ENCODE results near the gene FAM89B.
"Not testable (repeated sequence)": the region's sequence is repeated elsewhere in the genome, so short reads cannot be mapped to it uniquely, and the experiment has no call there.

Gene FAM89B

DNA sequence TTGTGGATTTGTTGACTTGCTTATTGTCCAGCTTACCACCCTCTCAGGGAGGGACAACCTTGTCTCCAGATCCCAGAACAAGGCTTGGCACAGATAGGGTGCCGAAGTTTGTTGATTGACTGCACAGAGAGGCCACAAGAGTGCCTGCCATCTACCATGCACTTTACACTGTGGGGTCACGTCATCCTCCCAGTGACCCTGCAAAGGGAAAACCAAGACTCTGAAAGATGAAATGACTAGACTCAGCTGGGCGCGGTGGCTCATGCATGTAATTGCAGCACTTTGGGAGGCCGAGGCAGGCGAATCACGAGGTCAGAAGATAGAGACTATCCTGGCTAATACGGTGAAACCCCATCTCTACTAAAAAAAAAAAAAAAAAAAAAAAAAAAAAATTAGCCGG is 9.6 kb upstream of the FAM89B start:
- H3K27me3 Mint-ChIP-seq (ENCODE audit: low read depth, poor library complexity) = peaks cover 4% of the 10 kb centered on the region
- no peak for DNase-seq
- no peaks in the 10 kb centered on the region for H3K36me3 Mint-ChIP-seq (ENCODE audit: low read depth)

DNA sequence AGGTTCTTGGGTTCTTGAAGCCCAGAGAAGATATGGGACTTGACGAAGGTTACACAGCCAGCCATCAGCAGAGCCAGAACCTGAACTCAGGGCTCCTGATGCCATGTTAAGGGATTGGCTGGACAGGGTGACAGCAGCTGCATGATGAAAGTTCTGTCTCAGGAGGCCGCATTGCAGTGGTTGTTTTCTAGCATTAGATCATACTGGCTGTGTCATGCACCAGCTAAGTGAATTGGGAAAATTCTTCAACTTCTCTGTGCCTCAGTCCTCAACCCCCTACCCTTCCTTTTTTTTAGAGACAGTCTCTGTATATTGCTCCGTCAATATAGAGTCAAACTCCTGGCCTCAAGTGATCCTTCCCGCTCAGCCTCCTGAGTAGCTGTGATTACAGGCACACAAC is 8.7 kb upstream of the FAM89B start:
- Mint-ChIP-seq H3K9me3 (no peaks in the 10 kb centered on the region), H3K27ac (no peak overlapping the region), H3K27me3 (ENCODE audit: low read depth, poor library complexity) (peaks cover 4% of the 10 kb centered on the region), H3K4me3 (no peak overlapping the region), H3K4me1 (peaks cover 75% of the 10 kb centered on the region), H3K36me3 (ENCODE audit: low read depth) (no peaks in the 10 kb centered on the region)
- TF ChIP-seq CTCF (IDR thresholded peaks at IDR 0.05) = no peak
- DNase-seq = no peak

More for the DNA sequence above, 9.6 kb upstream of the FAM89B start:
- Mint-ChIP-seq H3K4me3 (no peak overlapping the region), H3K27ac (no peak overlapping the region), H3K9me3 (no peaks in the 10 kb centered on the region), H3K4me1 (peaks cover 67% of the 10 kb centered on the region)
- TF ChIP-seq CTCF (IDR thresholded peaks at IDR 0.05) = no peak

- H3K4me3 Mint-ChIP-seq; H3K27ac Mint-ChIP-seq; H3K36me3 Mint-ChIP-seq (ENCODE audit: low read depth); H3K9me3 Mint-ChIP-seq; DNase-seq; H3K27me3 Mint-ChIP-seq (ENCODE audit: low read depth, poor library complexity): not testable (repeated sequence)
- H3K4me1 Mint-ChIP-seq = peaks cover 76% of the 10 kb centered on the region
Observed at GRCh38 chr11:65564879-65565559, 7.3 kb upstream of the FAM89B start.

- TF ChIP-seq CTCF (IDR thresholded peaks at IDR 0.05) = no peak
- no peak overlapping the region for H3K27ac Mint-ChIP-seq
- no peaks in the 10 kb centered on the region for H3K36me3 Mint-ChIP-seq (ENCODE audit: low read depth)
- peaks cover 6% of the 10 kb centered on the region for H3K27me3 Mint-ChIP-seq (ENCODE audit: low read depth, poor library complexity)
- H3K9me3 Mint-ChIP-seq = no peaks in the 10 kb centered on the region
- DNase-seq = no peak
- H3K4me1 Mint-ChIP-seq = peaks cover 75% of the 10 kb centered on the region
- no peak overlapping the region for H3K4me3 Mint-ChIP-seq
Observed at GRCh38 chr11:65565624-65566453, 6.5 kb upstream of the FAM89B start.

GRCh38 chr11:65569164-65569972 is 3.0 kb upstream of the FAM89B start:
- no peak for TF ChIP-seq CTCF (IDR thresholded peaks at IDR 0.05)
- Mint-ChIP-seq H3K9me3 (no peaks in the 10 kb centered on the region), H3K36me3 (ENCODE audit: low read depth) (no peaks in the 10 kb centered on the region), H3K4me1 (peaks cover 77% of the 10 kb centered on the region), H3K4me3 (peak overlapping the region; percentile 97), H3K27ac (peak overlapping the region; percentile 98), H3K27me3 (ENCODE audit: low read depth, poor library complexity) (peaks cover 2% of the 10 kb centered on the region)
- no peak for DNase-seq
